Measurements from ENCODE around the gene SRI.

SRI gene

GRCh38 chr7:88202799-88203198 lies 17.0 kb downstream of the SRI start:
- H3K4me3 ChIP-seq (ENCODE audit: low read depth, low read length), result no peak overlapping the region
- TF ChIP-seq, protein P1, sequence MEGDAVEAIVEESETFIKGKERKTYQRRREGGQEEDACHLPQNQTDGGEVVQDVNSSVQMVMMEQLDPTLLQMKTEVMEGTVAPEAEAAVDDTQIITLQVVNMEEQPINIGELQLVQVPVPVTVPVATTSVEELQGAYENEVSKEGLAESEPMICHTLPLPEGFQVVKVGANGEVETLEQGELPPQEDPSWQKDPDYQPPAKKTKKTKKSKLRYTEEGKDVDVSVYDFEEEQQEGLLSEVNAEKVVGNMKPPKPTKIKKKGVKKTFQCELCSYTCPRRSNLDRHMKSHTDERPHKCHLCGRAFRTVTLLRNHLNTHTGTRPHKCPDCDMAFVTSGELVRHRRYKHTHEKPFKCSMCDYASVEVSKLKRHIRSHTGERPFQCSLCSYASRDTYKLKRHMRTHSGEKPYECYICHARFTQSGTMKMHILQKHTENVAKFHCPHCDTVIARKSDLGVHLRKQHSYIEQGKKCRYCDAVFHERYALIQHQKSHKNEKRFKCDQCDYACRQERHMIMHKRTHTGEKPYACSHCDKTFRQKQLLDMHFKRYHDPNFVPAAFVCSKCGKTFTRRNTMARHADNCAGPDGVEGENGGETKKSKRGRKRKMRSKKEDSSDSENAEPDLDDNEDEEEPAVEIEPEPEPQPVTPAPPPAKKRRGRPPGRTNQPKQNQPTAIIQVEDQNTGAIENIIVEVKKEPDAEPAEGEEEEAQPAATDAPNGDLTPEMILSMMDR (IDR thresholded peaks at IDR 0.05; ENCODE audit: low read depth, low read length), result no peak

DNA sequence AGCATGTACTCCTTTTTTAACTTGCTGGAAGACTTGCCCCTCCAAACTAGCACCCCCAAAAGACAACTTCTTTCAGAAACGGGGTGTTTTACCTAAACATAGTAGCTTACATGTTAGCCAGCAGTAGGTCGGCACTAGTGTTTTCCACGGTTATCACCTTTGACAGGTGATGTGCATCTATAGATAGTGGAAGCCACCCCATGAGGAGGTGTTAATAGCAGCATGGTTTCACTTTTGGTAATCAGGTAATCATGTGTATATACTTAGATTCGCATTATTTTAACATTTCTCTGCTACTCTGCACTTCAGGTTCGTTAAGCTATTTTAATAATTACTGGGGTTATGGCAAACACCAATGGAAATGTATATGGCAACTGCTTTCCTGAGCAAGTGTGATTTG lies 17.6 kb downstream of the SRI start:
- TF ChIP-seq, protein P1 (IDR thresholded peaks at IDR 0.05; ENCODE audit: low read depth, low read length), result no peak
- H3K4me3 ChIP-seq (ENCODE audit: low read depth, low read length), result no peak overlapping the region

GRCh38 chr7:88201305-88201704 lies 18.5 kb downstream of the SRI start:
- TF ChIP-seq, protein P1 (IDR thresholded peaks at IDR 0.05; ENCODE audit: low read depth, low read length), result no peak
- H3K4me3 ChIP-seq (ENCODE audit: low read depth, low read length), result no peak overlapping the region

DNA sequence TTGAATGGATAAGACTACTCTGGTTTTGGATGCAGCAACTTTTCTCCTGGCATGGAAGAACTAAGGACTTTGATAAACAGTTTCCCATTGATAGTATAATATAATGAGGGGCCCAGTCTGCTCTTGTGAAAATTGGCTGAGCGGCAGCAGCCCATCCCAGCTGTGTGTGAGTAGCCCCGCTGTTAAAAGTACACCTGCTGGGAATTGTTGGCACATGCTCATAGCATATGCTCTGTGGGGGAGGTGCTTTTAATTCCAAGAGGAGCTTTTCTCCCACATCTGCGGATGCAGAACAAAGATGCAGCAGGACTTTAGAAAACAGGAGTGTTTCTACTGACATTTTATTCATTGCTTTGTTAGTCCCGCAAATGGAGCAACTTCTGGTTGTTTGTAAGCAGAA lies 19.0 kb downstream of the SRI start:
- TF ChIP-seq, protein P1 (IDR thresholded peaks at IDR 0.05; ENCODE audit: low read depth, low read length), result no peak
- H3K4me3 ChIP-seq (ENCODE audit: low read depth, low read length), result no peak overlapping the region

DNA sequence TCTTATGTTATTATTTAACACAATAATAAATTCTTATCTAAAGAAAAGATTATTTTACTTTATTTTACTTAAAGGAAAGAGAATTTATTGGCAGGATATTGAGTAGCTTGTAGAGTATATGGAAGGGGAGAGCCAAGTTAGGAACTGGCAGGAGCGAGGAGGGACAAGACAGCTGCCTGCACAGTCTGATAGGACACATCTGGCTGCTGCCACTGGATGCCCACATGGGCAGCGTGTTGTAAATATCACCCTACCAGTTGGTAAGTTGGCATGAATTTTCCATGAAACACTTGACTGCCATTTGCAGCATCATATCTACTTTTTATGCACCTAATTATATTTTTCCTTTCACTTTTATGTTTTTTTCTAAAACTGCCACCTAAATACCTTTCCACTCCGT lies 19.6 kb downstream of the SRI start:
- TF ChIP-seq, protein P1 (IDR thresholded peaks at IDR 0.05; ENCODE audit: low read depth, low read length), result no peak
- H3K4me3 ChIP-seq (ENCODE audit: low read depth, low read length), result no peak overlapping the region

DNA sequence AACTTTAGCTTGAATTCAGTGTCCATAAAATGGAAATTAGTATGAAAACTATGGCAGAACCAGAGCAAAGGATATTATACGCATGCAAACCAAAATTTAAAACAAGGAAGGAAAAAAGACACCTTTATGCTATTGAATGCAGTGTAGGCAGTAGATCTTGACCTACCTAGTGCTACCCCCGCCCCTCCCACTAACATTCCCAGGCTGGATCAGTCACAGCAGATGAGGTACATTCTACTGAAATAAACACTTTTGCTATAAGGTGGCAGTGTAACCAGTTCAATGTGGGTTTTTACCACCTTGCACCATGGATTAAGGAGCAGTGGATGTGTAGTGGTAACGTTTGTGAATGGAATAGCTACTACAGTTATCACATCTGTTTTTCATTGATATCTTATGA lies 27.9 kb downstream of the SRI start:
- TF ChIP-seq, protein P1 (IDR thresholded peaks at IDR 0.05; ENCODE audit: low read depth, low read length), result no peak
- H3K4me3 ChIP-seq (ENCODE audit: low read depth, low read length), result no peak overlapping the region

DNA sequence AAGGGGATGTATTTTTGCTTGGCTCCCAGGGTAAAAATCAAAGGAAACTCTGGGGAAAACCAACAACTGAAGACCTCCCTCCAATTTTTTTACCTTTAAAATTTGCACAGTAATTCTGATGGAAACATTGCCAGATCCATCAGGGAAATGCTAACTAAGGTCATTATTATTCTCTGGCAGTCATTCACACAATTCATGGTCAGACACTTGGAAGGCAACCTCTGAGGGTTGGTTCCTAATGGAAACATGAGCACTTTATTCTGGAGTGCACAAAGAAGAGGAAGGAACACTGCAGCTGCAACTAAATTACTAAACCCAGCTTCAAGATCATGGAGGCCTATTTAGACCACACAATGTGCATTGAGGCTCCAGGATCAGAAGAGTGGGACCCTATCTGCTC lies 34.2 kb downstream of the SRI start:
- no peak overlapping the region for H3K4me3 ChIP-seq (ENCODE audit: low read depth, low read length)
- TF ChIP-seq, protein P1 (IDR thresholded peaks at IDR 0.05; ENCODE audit: low read depth, low read length), result no peak

All from WI38 (cell line).